ENCODE data around the gene ADSS1. TPM values are rescaled to one million over a fixed set of nuclear protein-coding genes. Genes with fewer than 3 reads are reported as not detected.

ADSS1 gene
- total and polyA plus RNA-seq, 2 donors (not counting 1 experiment from before 2014, with no cell fraction given), result 2.2 to 3.5 TPM

DNA sequence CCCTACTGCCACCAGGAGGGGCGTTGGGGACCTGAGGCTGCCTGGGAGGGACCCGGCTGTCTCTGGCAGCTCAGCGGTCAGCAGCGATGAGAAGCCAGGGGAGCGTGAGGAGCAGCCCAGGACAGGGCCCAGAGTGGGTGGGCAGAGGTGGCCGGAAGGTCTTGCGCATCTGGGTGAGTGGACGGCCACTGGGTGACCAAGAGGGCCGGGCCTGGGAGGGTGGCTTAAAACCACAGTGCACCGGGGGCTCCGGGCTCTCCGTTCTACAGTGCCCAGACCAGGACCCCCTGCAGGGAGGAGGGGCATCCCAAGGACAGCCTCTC is 24.6 kb upstream of the ADSS1 start:
- DNase-seq (ENCODE audit: low read depth in 2 of 2), result no peak
- Histone ChIP-seq H3K4me1 (ENCODE audit: control insufficient read depth, extremely low read depth, insufficient read depth, low read length) (peaks cover 22% of the 10 kb centered on the region), H3K27ac (ENCODE audit: insufficient read depth, low read length) (peak overlapping the region; percentile 8), H2AFZ (ENCODE audit: low read length) (no peak overlapping the region), H3K9ac (ENCODE audit: insufficient read depth, low read length) (no peak overlapping the region), H3K79me2 (ENCODE audit: control insufficient read depth, insufficient read depth, low read length) (peaks cover 74% of the 10 kb centered on the region), H3K4me2 (ENCODE audit: extremely low read depth, insufficient read depth, low read length) (no peak overlapping the region), H3K27me3 (ENCODE audit: control insufficient read depth, insufficient read depth, low read length) (no peaks in the 10 kb centered on the region), H4K20me1 (ENCODE audit: control insufficient read depth, extremely low read depth, insufficient read depth, low read length) (no peaks in the 10 kb centered on the region), H3K4me3 (replicated peaks in 1 of 4; ENCODE audit: control extremely low read depth in 1 of 4, insufficient read depth in 1 of 4, low read depth in 3 of 4, low read length in 4 of 4) (no peak overlapping the region), H3K36me3 (ENCODE audit: control insufficient read depth, insufficient read depth, low read length) (peaks cover 47% of the 10 kb centered on the region), H3K9me3 (ENCODE audit: control insufficient read depth, insufficient read depth, low read depth, low read length) (no peaks in the 10 kb centered on the region)
- TF ChIP-seq EZH2 (IDR thresholded peaks at IDR 0.05; ENCODE audit: low read length, missing control alignments), result no peak
- TF ChIP-seq, protein P1, sequence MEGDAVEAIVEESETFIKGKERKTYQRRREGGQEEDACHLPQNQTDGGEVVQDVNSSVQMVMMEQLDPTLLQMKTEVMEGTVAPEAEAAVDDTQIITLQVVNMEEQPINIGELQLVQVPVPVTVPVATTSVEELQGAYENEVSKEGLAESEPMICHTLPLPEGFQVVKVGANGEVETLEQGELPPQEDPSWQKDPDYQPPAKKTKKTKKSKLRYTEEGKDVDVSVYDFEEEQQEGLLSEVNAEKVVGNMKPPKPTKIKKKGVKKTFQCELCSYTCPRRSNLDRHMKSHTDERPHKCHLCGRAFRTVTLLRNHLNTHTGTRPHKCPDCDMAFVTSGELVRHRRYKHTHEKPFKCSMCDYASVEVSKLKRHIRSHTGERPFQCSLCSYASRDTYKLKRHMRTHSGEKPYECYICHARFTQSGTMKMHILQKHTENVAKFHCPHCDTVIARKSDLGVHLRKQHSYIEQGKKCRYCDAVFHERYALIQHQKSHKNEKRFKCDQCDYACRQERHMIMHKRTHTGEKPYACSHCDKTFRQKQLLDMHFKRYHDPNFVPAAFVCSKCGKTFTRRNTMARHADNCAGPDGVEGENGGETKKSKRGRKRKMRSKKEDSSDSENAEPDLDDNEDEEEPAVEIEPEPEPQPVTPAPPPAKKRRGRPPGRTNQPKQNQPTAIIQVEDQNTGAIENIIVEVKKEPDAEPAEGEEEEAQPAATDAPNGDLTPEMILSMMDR (conservative IDR thresholded peaks at IDR 0.05 in 1 of 2, IDR thresholded peaks at IDR 0.05 in 1 of 2; ENCODE audit: low read depth in 1 of 2, low read length in 2 of 2), result no peak

- H2AFZ ChIP-seq (ENCODE audit: low read length), result no peak overlapping the region
- no peak for TF ChIP-seq EZH2 (IDR thresholded peaks at IDR 0.05; ENCODE audit: low read length, missing control alignments)
- TF ChIP-seq, protein P1 (conservative IDR thresholded peaks at IDR 0.05 in 1 of 2, IDR thresholded peaks at IDR 0.05 in 1 of 2; ENCODE audit: low read depth in 1 of 2, low read length in 2 of 2), result no peak
Measured at GRCh38 chr14:104700225-104700651, 23.8 kb upstream of the ADSS1 start.

GRCh38 chr14:104700747-104701217 is 23.2 kb upstream of the ADSS1 start:
- no peak for TF ChIP-seq EZH2 (IDR thresholded peaks at IDR 0.05; ENCODE audit: low read length, missing control alignments)
- TF ChIP-seq, protein P1 (conservative IDR thresholded peaks at IDR 0.05 in 1 of 2, IDR thresholded peaks at IDR 0.05 in 1 of 2; ENCODE audit: low read depth in 1 of 2, low read length in 2 of 2), result no peak
- no peaks in the 10 kb centered on the region for H4K20me1 ChIP-seq (ENCODE audit: control insufficient read depth, extremely low read depth, insufficient read depth, low read length)
- H3K27me3 ChIP-seq (ENCODE audit: control insufficient read depth, insufficient read depth, low read length), result no peaks in the 10 kb centered on the region
- H3K9ac ChIP-seq (ENCODE audit: insufficient read depth, low read length), result no peak overlapping the region
- H3K4me1 ChIP-seq (ENCODE audit: control insufficient read depth, extremely low read depth, insufficient read depth, low read length), result peaks cover 22% of the 10 kb centered on the region
- peaks cover 49% of the 10 kb centered on the region for H3K36me3 ChIP-seq (ENCODE audit: control insufficient read depth, insufficient read depth, low read length)
- no peak overlapping the region for H3K4me3 ChIP-seq (replicated peaks in 1 of 4; ENCODE audit: control extremely low read depth in 1 of 4, insufficient read depth in 1 of 4, low read depth in 3 of 4, low read length in 4 of 4)
- no peak overlapping the region for H3K27ac ChIP-seq (ENCODE audit: insufficient read depth, low read length)
- peaks cover 60% of the 10 kb centered on the region for H3K79me2 ChIP-seq (ENCODE audit: control insufficient read depth, insufficient read depth, low read length)
- no peaks in the 10 kb centered on the region for H3K9me3 ChIP-seq (ENCODE audit: control insufficient read depth, insufficient read depth, low read depth, low read length)
- no peak for DNase-seq (ENCODE audit: low read depth in 2 of 2)
- no peak overlapping the region for H3K4me2 ChIP-seq (ENCODE audit: extremely low read depth, insufficient read depth, low read length)
- no peak overlapping the region for H2AFZ ChIP-seq (ENCODE audit: low read length)

More at GRCh38 chr14:104700225-104700651, 23.8 kb upstream of the ADSS1 start:
- no peak for DNase-seq (ENCODE audit: low read depth in 2 of 2)
- peaks cover 65% of the 10 kb centered on the region for H3K79me2 ChIP-seq (ENCODE audit: control insufficient read depth, insufficient read depth, low read length)
- no peak overlapping the region for H3K9ac ChIP-seq (ENCODE audit: insufficient read depth, low read length)
- no peak overlapping the region for H3K27ac ChIP-seq (ENCODE audit: insufficient read depth, low read length)
- no peak overlapping the region for H3K4me3 ChIP-seq (replicated peaks in 1 of 4; ENCODE audit: control extremely low read depth in 1 of 4, insufficient read depth in 1 of 4, low read depth in 3 of 4, low read length in 4 of 4)
- no peaks in the 10 kb centered on the region for H4K20me1 ChIP-seq (ENCODE audit: control insufficient read depth, extremely low read depth, insufficient read depth, low read length)
- no peaks in the 10 kb centered on the region for H3K27me3 ChIP-seq (ENCODE audit: control insufficient read depth, insufficient read depth, low read length)
- peaks cover 45% of the 10 kb centered on the region for H3K36me3 ChIP-seq (ENCODE audit: control insufficient read depth, insufficient read depth, low read length)
- no peak overlapping the region for H3K4me2 ChIP-seq (ENCODE audit: extremely low read depth, insufficient read depth, low read length)
- peaks cover 22% of the 10 kb centered on the region for H3K4me1 ChIP-seq (ENCODE audit: control insufficient read depth, extremely low read depth, insufficient read depth, low read length)
- H3K9me3 ChIP-seq (ENCODE audit: control insufficient read depth, insufficient read depth, low read depth, low read length), result no peaks in the 10 kb centered on the region

Data from fibroblast of lung (primary cell).